Gastrocnemius medialis (tissue), 4 donors: Measurements from ENCODE around the gene ABCF3.

ENCODE experiments used
- CTCF ChIP-seq, 5 experiments: fragments of 450-650 bp in 3 of 5; fragments of 200-600 bp in 2 of 5; sonication (generic) in 2 of 5; IDR thresholded peaks in 4 of 5; conservative IDR thresholded peaks in 1 of 5; 1 replicate in 4 of 5; 2 replicates in 1 of 5; pipeline ENCODE4 v1.5.1; 2016 to 2019; ENCODE audit warnings: antibody characterized with exemption in 5 of 5, mild to moderate bottlenecking in 3 of 5, moderate library complexity in 3 of 5
- POLR2A ChIP-seq, 2 donors: fragments of 450-650 bp; IDR thresholded peaks; one replicate each; pipeline ENCODE4 v1.6.1; 2017; ENCODE audit warnings: antibody characterized with exemption in 2 of 2, mild to moderate bottlenecking in 2 of 2, moderate library complexity in 2 of 2

- TF ChIP-seq CTCF (IDR thresholded peaks at IDR 0.05 in 4 of 5, conservative IDR thresholded peaks at IDR 0.05 in 1 of 5) (no peak), POLR2A (IDR thresholded peaks at IDR 0.05) (no peak)
These were observed 1.3 kb upstream of the ABCF3 start for GRCh38 chr3:184184546-184185230.
